ENCODE data around the gene PIP5KL1. TPM values are rescaled to one million over a fixed set of nuclear protein-coding genes. Genes with fewer than 3 reads are reported as not detected.
A peak's percentile ranks its signal among the peaks of the same experiment; 100 is the strongest.

PIP5KL1 gene
- total and polyA plus RNA-seq, 2 of the 8 experiments (the other 6 are each of a cell fraction or from before 2014, with no cell fraction given) = 13.4 to 15.4 TPM

- peak overlapping the region; percentile 35; the same call in 1 of the 2 replicates for H2BK5ac ChIP-seq (ENCODE audit: low read depth, low read length)
- peak overlapping the region; percentile 97; the same call in 1 of the 2 replicates for H2AK5ac ChIP-seq (ENCODE audit: low read depth, low read length)
- no peak overlapping the region for H2AFZ ChIP-seq (ENCODE audit: low read length)
- H4K91ac ChIP-seq (replicated peaks; ENCODE audit: insufficient read length, low read length) = peak overlapping the region; percentile 25
- no peak for DNase-seq (ENCODE audit: low read depth in 1 of 2, low spot score in 2 of 2)
- H2BK120ac ChIP-seq (replicated peaks; ENCODE audit: low read depth, low read length) = no peak overlapping the region
- H2BK15ac ChIP-seq (ENCODE audit: low read length) = peak overlapping the region; percentile 72; the same call in 1 of the 2 replicates
- H3K18ac ChIP-seq (ENCODE audit: extremely low read depth, low read length) = peak overlapping the region; percentile 26
- no peak overlapping the region for H3K14ac ChIP-seq (ENCODE audit: insufficient read length)
- no peak overlapping the region for H3K23ac ChIP-seq (ENCODE audit: insufficient read length)
- H4K20me1 ChIP-seq (replicated peaks in 1 of 2; ENCODE audit: control insufficient read depth in 1 of 2, insufficient read depth in 2 of 2, low read length in 2 of 2) = peaks cover 0 to 3% of the 10 kb centered on the region in 2 experiments
- no peaks in the 10 kb centered on the region for H3K36me3 ChIP-seq (ENCODE audit: control insufficient read depth in 2 of 4, insufficient read depth in 4 of 4, low read length in 3 of 4)
- peaks cover 20% of the 10 kb centered on the region; the same call in 1 of the 2 replicates for H3K23me2 ChIP-seq (ENCODE audit: low read depth, low read length)
- ChIA-PET CTCF (ENCODE audit: partially characterized antibody) (interaction anchor here (0.7 to 8.1 kb wide), 8 partner anchors 8 to 194 kb away, joined by 3 to 68 read pairs (median 4); partner anchors contain the start of gene EEIG1), POLR2A (ENCODE audit: partially characterized antibody) (interaction anchor here (0.5 to 1.6 kb wide), 14 partner anchors 9 to 172 kb away, joined by 3 to 6 read pairs (median 3); partner anchors contain the start of genes DPM2, NAIF1 and SLC25A25)
- no peaks in the 10 kb centered on the region for H3K79me2 ChIP-seq (ENCODE audit: control insufficient read depth in 1 of 2, insufficient read depth in 2 of 2, low read length in 2 of 2)
- 81% methylated on average over 11 of the region's 11 CpGs; no CpG with 5 or more reads in 1 of the 2 experiments for WGBS, 2 experiments (ENCODE audit: extremely low coverage in 1 of 2, insufficient coverage in 1 of 2, insufficient read length in 1 of 2, insufficient replicate concordance in 2 of 2, low coverage in 1 of 2, low lambda C conversion rate in 2 of 2, missing lambda C conversion rate in 1 of 2)
- H3K4ac ChIP-seq (replicated peaks; ENCODE audit: insufficient read length, low read depth, low read length) = no peak overlapping the region
- peaks cover 0 to 18% (median 16%) of the 10 kb centered on the region in 4 experiments; a peak in 6 of 7 replicates for H3K27me3 ChIP-seq (replicated peaks in 1 of 4; ENCODE audit: control insufficient read depth in 3 of 4, extremely low read depth in 1 of 4, insufficient read depth in 3 of 4, low read length in 3 of 4)
- H3K4me2 ChIP-seq (ENCODE audit: insufficient read depth in 1 of 2, low read depth in 2 of 2, low read length in 2 of 2) = peak overlapping the region; percentile 76 to 96
- no peaks in the 10 kb centered on the region for H3K79me1 ChIP-seq (ENCODE audit: low read depth, low read length)
- H4K8ac ChIP-seq (ENCODE audit: extremely low read depth, insufficient read depth, low read length) = no peak overlapping the region; the same call in 1 of the 2 replicates
- H4K5ac ChIP-seq (ENCODE audit: insufficient read length, low read depth, low read length) = no peak overlapping the region
- peak overlapping the region; percentile 55; the same call in 1 of the 2 replicates for H2BK20ac ChIP-seq (ENCODE audit: low read length)
- H3K4me3 ChIP-seq (ENCODE audit: extremely low read depth in 1 of 4, insufficient read depth in 2 of 4, low read depth in 3 of 4, low read length in 4 of 4) = peak overlapping the region in 2 of 4 experiments; percentile 49 to 62; a peak in 2 of 8 replicates
- no peaks in the 10 kb centered on the region for H3K9me3 ChIP-seq (ENCODE audit: insufficient read depth in 2 of 2, low read depth in 1 of 2, low read length in 1 of 2)
- H3K27ac ChIP-seq (ENCODE audit: low read depth, low read length) = no peak overlapping the region
- no peak overlapping the region; a peak in 1 of 7 replicates for H3K9ac ChIP-seq (replicated peaks in 1 of 4; ENCODE audit: extremely low read depth in 1 of 4, low read depth in 3 of 4, low read length in 3 of 4)
- FAIRE-seq = no peak
- H3K4me1 ChIP-seq (replicated peaks in 1 of 4; ENCODE audit: control insufficient read depth in 3 of 4, insufficient read depth in 4 of 4, low read length in 3 of 4) = peaks cover 13 to 24% (median 20%) of the 10 kb centered on the region in 4 experiments
- no peak overlapping the region for H3K56ac ChIP-seq (replicated peaks; ENCODE audit: insufficient read length, low read depth, low read length)
- H2BK12ac ChIP-seq (ENCODE audit: low read depth, low read length) = peak overlapping the region; percentile 32; the same call in 1 of the 2 replicates
- TF ChIP-seq EZH2 (IDR thresholded peaks at IDR 0.05; ENCODE audit: low read depth, low read length, severe bottlenecking) (no peak), SIN3A (conservative IDR thresholded peaks at IDR 0.05 in 1 of 2, IDR thresholded peaks at IDR 0.05 in 1 of 2; ENCODE audit: low read depth in 1 of 2, low read length in 2 of 2) (no peak), SAP30 (IDR thresholded peaks at IDR 0.05; ENCODE audit: insufficient read depth, insufficient replicate concordance, low read length) (no peak), TAF1 (IDR thresholded peaks at IDR 0.05; ENCODE audit: low read depth, low read length) (no peak), CTCF (IDR thresholded peaks at IDR 0.05; ENCODE audit: control extremely low read depth in 1 of 3, insufficient read depth in 1 of 3, low read depth in 1 of 3, low read length in 3 of 3) (no peak)
Observed at GRCh38 chr9:127928676-127929624, 1.6 kb downstream of the PIP5KL1 start.
